Keratinocyte (primary cell): ENCODE data around the gene IDE.

Source experiments
- EZH2 ChIP-seq: IDR thresholded peaks from one replicate; pipeline ENCODE4 v1.6.1; 2012; ENCODE audit warnings: inconsistent platforms, mild to moderate bottlenecking, low read length, moderate library complexity
- TF ChIP-seq, protein P1 (sequence below), 3 experiments: IDR thresholded peaks in 1 of 3; conservative IDR thresholded peaks in 1 of 3; optimal IDR thresholded peaks in 1 of 3; 2 replicates in 2 of 3; 3 replicates in 1 of 3; pipeline versions ENCODE3 to v1.5.1; 2011; ENCODE audit warnings: low read length in 3 of 3, mild to moderate bottlenecking in 3 of 3, moderate library complexity in 2 of 3, control low read depth in 1 of 3, inconsistent platforms in 1 of 3; ENCODE audit not compliant: insufficient read depth in 2 of 3; ENCODE audit errors: extremely low read depth in 1 of 3

DNA sequence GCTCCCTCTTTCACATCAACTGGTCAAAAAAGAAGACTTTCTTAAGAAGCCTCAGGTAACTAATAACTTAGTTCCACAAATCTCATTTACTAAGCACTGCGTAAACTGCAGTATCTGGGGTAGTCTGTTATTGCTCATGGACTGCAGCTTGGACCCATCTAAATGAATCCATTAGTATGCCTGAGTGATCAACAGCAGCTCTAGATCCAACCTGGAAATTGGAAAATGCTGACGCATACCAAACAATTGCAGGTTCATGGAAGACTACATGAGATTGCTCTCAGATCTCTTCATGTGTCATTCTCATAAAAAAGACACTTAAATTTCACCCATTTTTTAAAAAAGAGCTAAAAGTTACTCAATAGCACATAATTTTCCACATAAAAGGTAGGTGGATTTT lies 121.6 kb downstream of the IDE start:
- TF ChIP-seq, protein P1, sequence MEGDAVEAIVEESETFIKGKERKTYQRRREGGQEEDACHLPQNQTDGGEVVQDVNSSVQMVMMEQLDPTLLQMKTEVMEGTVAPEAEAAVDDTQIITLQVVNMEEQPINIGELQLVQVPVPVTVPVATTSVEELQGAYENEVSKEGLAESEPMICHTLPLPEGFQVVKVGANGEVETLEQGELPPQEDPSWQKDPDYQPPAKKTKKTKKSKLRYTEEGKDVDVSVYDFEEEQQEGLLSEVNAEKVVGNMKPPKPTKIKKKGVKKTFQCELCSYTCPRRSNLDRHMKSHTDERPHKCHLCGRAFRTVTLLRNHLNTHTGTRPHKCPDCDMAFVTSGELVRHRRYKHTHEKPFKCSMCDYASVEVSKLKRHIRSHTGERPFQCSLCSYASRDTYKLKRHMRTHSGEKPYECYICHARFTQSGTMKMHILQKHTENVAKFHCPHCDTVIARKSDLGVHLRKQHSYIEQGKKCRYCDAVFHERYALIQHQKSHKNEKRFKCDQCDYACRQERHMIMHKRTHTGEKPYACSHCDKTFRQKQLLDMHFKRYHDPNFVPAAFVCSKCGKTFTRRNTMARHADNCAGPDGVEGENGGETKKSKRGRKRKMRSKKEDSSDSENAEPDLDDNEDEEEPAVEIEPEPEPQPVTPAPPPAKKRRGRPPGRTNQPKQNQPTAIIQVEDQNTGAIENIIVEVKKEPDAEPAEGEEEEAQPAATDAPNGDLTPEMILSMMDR (optimal IDR thresholded peaks at IDR 0.05 in 1 of 3, IDR thresholded peaks at IDR 0.05 in 1 of 3, conservative IDR thresholded peaks at IDR 0.05 in 1 of 3; ENCODE audit: extremely low read depth in 1 of 3, insufficient read depth in 2 of 3, low read length in 3 of 3) = no peak
- no peak for TF ChIP-seq EZH2
